ENCODE results near the gene BCLAF1.

The BCLAF1 gene

GRCh38 chr6:136289579-136290409 is at the start of gene BCLAF1:
TSS of gene BCLAF1 (minus strand) at chr6:136289846. CDS start at chr6:136279866, 9,980 bp downstream.
- DNase-seq = peak; percentile 100

GRCh38 chr6:136338486-136338885 is 48.8 kb upstream of the BCLAF1 start:
- no peak for DNase-seq

GRCh38 chr6:136337606-136338005 is 48.0 kb upstream of the BCLAF1 start:
- DNase-seq = no peak

- DNase-seq = no peak
Measured at GRCh38 chr6:136337121-136337520, 47.5 kb upstream of the BCLAF1 start.

- no peak for DNase-seq
Measured at GRCh38 chr6:136335736-136336363, 46.2 kb upstream of the BCLAF1 start.

GRCh38 chr6:136334853-136335252 is 45.2 kb upstream of the BCLAF1 start:
- no peak for DNase-seq

GRCh38 chr6:136334465-136334846 is 44.8 kb upstream of the BCLAF1 start:
- no peak for DNase-seq

GRCh38 chr6:136333824-136334464 is 44.3 kb upstream of the BCLAF1 start:
- DNase-seq = no peak

GRCh38 chr6:136331461-136331860 is 41.8 kb upstream of the BCLAF1 start:
- no peak for DNase-seq

GRCh38 chr6:136330634-136331033 is 41.0 kb upstream of the BCLAF1 start:
- no peak for DNase-seq

- DNase-seq = no peak
Measured at GRCh38 chr6:136326038-136326553, 36.5 kb upstream of the BCLAF1 start.

GRCh38 chr6:136324686-136325380 is 35.2 kb upstream of the BCLAF1 start:
- DNase-seq = no peak

GRCh38 chr6:136323431-136324112 is 33.9 kb upstream of the BCLAF1 start:
- no peak for DNase-seq

- DNase-seq = no peak
Measured at GRCh38 chr6:136319732-136320131, 30.1 kb upstream of the BCLAF1 start.

- no peak for DNase-seq
Measured at GRCh38 chr6:136318676-136319075, 29.0 kb upstream of the BCLAF1 start.

GRCh38 chr6:136317971-136318370 is 28.3 kb upstream of the BCLAF1 start:
- no peak for DNase-seq

- peak; percentile 61 to 79 for DNase-seq
Measured at GRCh38 chr6:136317021-136317694, 27.5 kb upstream of the BCLAF1 start.

- no peak for DNase-seq
Measured at GRCh38 chr6:136315594-136315993, 25.9 kb upstream of the BCLAF1 start.

GRCh38 chr6:136312975-136313374 is 23.3 kb upstream of the BCLAF1 start:
- no peak for DNase-seq

GRCh38 chr6:136309729-136310311 is 20.2 kb upstream of the BCLAF1 start:
- no peak for DNase-seq

- DNase-seq = no peak
Measured at GRCh38 chr6:136309171-136309570, 19.5 kb upstream of the BCLAF1 start.

Data from CD4-positive, alpha-beta T cell treated with Interferon alpha-2 for 1 hour (primary cell).